A673 (cell line): ENCODE measurements around the gene GOLGA6C.

Source experiments
- EZH2 ChIP-seq: fragments of 200-600 bp; sonication (generic); IDR thresholded peaks from 2 replicates; pipeline ENCODE4 v1.6.1; 2017; ENCODE audit warnings: borderline replicate concordance, low read depth, mild to moderate bottlenecking, mixed read lengths, antibody characterized with exemption, low read length; ENCODE audit not compliant: poor library complexity, severe bottlenecking
- TF ChIP-seq, protein P1 (sequence below): fragments of 300-800, 200-600 bp; sonication (generic); conservative IDR thresholded peaks from 2 replicates; pipeline ENCODE4 v1.5.1; 2017; ENCODE audit warnings: low read depth, mild to moderate bottlenecking, antibody characterized with exemption, low read length, moderate library complexity, mixed read lengths

DNA sequence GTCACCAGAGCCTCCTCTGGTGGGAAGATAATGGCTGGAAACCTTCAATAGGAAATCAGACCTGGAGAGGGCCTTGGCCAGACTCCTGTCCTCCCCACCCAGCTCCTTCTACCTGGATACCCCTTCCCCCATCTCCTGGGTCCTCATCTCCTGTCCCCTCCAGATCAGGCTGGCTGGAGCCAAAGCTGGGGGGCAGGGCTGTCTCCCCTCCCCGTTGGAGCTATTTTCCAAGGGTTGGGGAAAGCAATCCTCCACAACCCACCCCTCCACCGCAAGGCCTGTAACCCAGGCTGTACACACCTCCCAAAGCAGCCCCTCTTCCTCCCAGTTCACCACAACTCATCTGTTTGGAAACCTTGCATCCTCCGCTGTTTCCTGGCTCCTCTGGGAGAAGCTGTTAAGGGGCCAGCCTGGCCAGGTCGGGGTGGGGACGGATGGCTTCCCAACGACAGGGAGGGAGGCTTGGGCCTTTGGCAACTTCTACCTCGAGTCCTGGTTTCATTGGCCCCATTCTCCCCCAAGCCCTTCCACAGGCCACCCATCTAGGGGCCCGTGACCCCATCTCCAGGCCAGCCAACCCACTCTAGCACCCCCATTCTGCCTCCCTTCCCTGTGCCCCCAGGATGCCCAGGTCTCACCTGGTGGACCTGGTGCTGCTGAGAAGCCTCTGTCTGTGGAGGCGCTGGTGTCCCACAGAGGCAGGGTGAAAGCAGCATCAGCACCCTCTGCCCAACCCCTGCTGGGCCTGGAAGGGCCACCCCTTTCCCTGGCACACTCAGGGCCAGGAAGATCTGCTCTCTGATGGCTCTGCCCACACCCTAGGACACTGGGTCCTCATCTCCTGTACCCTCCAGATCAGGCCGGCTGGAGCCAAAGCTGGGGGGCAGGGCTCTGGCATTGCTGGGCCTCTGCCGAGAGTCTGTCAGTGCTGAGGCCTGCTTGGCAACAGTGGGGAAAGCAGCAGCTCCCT is 22.1 kb upstream of the GOLGA6C start:
- TF ChIP-seq, protein P1, sequence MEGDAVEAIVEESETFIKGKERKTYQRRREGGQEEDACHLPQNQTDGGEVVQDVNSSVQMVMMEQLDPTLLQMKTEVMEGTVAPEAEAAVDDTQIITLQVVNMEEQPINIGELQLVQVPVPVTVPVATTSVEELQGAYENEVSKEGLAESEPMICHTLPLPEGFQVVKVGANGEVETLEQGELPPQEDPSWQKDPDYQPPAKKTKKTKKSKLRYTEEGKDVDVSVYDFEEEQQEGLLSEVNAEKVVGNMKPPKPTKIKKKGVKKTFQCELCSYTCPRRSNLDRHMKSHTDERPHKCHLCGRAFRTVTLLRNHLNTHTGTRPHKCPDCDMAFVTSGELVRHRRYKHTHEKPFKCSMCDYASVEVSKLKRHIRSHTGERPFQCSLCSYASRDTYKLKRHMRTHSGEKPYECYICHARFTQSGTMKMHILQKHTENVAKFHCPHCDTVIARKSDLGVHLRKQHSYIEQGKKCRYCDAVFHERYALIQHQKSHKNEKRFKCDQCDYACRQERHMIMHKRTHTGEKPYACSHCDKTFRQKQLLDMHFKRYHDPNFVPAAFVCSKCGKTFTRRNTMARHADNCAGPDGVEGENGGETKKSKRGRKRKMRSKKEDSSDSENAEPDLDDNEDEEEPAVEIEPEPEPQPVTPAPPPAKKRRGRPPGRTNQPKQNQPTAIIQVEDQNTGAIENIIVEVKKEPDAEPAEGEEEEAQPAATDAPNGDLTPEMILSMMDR, result no peak
- TF ChIP-seq EZH2, result no peak
